ENCODE measurements around the gene IFI27. TPM values are rescaled to one million over a fixed set of nuclear protein-coding genes. Genes with fewer than 3 reads are reported as not detected.
"Not testable (repeated sequence)": the region's sequence is repeated elsewhere in the genome, so short reads cannot be mapped to it uniquely, and the experiment has no call there.

IFI27 gene
- total and polyA plus RNA-seq, 9 of the 15 experiments (the other 6 are each of a cell fraction or from before 2014, with no cell fraction given) = 0.19 to 3.4 (median 1.4) TPM; not detected in 1

DNA sequence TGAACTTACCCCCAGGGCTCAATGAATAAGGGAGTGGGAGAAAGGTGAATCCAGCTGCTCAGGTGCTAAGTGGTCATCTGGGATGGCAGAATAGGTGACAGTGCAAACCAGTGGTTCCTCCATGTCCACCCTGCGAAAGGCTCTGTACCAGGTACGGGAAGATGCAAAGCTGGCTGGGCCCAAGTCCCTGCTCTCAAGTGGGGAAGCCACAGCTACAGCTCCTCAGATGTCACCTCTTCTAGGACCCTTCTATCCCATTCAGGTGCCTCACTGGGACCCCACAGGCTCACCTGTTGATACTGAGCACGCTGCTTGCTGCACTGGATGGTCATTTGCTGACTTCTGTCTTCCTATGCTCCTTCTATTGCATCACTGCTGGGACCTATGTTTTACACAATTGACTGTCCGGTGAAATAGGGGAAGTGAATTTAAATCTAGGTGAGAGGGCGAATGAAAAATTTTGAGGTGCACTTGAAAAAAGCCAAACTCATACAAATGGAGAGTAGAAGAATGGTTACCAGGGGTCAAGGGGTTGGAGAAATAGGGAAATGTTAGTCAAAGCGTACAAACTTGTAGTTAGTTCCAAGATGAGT is 43.3 kb downstream of the IFI27 start:
- CTCF ChIA-PET (ENCODE audit: low intra/inter-chr PET ratio) = no interaction called here

DNA sequence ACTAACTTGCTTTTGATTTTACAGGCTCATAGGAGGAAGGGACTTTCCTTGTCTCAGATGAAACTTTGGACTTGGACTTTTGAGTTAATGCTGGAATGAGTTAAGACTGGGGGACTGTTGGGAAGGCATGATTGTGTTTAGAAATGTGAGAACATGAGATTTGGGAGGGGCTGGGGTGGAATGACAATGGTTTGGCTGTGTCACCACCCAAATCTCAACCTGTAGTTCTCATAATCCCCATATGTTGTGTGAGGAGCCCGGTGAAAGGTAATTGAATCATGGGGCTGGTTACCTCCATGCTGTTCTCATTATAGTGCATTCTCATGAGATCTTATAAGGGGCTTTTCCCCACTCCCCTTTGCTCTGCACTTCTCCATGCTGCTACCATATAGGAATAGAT is 45.6 kb downstream of the IFI27 start:
- in situ Hi-C loops (cut with MboI) = not testable (repeated sequence)

More for the DNA sequence above, 43.3 kb downstream of the IFI27 start:
- TF ChIP-seq HNRNPLL (IDR thresholded peaks at IDR 0.05; ENCODE audit: low read depth, low read length, poor library complexity, severe bottlenecking) (no peak), GTF2A2 (tag; IDR thresholded peaks at IDR 0.05) (no peak), NR3C1 (CRISPR knock-in tag; IDR thresholded peaks at IDR 0.05) (no peak)
- TF ChIP-seq, protein P1, sequence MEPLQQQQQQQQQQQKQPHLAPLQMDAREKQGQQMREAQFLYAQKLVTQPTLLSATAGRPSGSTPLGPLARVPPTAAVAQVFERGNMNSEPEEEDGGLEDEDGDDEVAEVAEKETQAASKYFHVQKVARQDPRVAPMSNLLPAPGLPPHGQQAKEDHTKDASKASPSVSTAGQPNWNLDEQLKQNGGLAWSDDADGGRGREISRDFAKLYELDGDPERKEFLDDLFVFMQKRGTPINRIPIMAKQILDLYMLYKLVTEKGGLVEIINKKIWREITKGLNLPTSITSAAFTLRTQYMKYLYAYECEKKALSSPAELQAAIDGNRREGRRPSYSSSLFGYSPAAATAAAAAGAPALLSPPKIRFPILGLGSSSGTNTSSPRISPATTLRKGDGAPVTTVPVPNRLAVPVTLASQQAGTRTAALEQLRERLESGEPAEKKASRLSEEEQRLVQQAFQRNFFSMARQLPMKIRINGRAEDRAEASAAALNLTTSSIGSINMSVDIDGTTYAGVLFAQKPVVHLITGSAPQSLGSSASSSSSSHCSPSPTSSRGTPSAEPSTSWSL (CRISPR knock-in tag; IDR thresholded peaks at IDR 0.05; ENCODE audit: borderline replicate concordance) = no peak
- TF ChIP-seq, protein P2, sequence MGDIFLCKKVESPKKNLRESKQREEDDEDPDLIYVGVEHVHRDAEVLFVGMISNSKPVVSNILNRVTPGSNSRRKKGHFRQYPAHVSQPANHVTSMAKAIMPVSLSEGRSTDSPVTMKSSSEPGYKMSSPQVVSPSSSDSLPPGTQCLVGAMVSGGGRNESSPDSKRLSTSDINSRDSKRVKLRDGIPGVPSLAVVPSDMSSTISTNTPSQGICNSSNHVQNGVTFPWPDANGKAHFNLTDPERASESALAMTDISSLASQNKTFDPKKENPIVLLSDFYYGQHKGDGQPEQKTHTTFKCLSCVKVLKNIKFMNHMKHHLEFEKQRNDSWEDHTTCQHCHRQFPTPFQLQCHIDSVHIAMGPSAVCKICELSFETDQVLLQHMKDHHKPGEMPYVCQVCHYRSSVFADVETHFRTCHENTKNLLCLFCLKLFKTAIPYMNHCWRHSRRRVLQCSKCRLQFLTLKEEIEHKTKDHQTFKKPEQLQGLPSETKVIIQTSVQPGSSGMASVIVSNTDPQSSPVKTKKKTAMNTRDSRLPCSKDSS (IDR thresholded peaks at IDR 0.05; ENCODE audit: low read depth, partially characterized antibody) = no peak
- H3K4me3 ChIP-seq = no peak overlapping the region
- H3K4me1 ChIP-seq (replicated peaks in 1 of 2; ENCODE audit: control insufficient read depth in 2 of 2, insufficient read depth in 2 of 2, low read length in 2 of 2) = no peaks in the 10 kb centered on the region
- BruUV-seq (replicated peaks) = no TSS peak
- intact Hi-C loops (cut with micrococcal nuclease) = no loop called here
- H3K9me1 ChIP-seq (ENCODE audit: control insufficient read depth, insufficient read depth, low read length) = no peaks in the 10 kb centered on the region
- no peaks in the 10 kb centered on the region for H3K79me2 ChIP-seq (ENCODE audit: control insufficient read depth, insufficient read depth, low read length)
- no peaks in the 10 kb centered on the region for H4K20me1 ChIP-seq (replicated peaks; ENCODE audit: control insufficient read depth, insufficient read depth, low read length)
- H2AFZ ChIP-seq (ENCODE audit: low read depth, low read length) = no peak overlapping the region
- DNase-seq (ENCODE audit: extremely low read depth in 1 of 4, low spot score in 3 of 4) = no peak
- WGBS (ENCODE audit: insufficient coverage, low coverage, missing lambda C conversion rate) = 0% methylated on average over 5 of the region's 6 CpGs
- no peak for FAIRE-seq
- POLR2A ChIA-PET = no interaction called here
- no peak overlapping the region for H3K9ac ChIP-seq (ENCODE audit: insufficient read depth in 1 of 2, low read depth in 2 of 2, low read length in 2 of 2)
- in situ Hi-C loops (cut with MboI) = no loop called here
- no peak overlapping the region for H3K4me2 ChIP-seq (ENCODE audit: insufficient read depth, low read length)
- no peaks in the 10 kb centered on the region for H3K27me3 ChIP-seq (ENCODE audit: control insufficient read depth in 2 of 2, insufficient read depth in 2 of 2, low read length in 2 of 2)
- no peak overlapping the region for H3K27ac ChIP-seq (ENCODE audit: extremely low read depth, low read depth, low read length)
- H3K9me3 ChIP-seq (replicated peaks; ENCODE audit: control insufficient read depth, insufficient read depth, low read depth, low read length) = no peaks in the 10 kb centered on the region
- H3K36me3 ChIP-seq (ENCODE audit: control insufficient read depth, insufficient read depth, low read length) = no peaks in the 10 kb centered on the region
- no peak for ATAC-seq

More for the DNA sequence above, 45.6 kb downstream of the IFI27 start:
- H3K9me1 ChIP-seq (ENCODE audit: control insufficient read depth, insufficient read depth, low read length); H3K9me3 ChIP-seq (replicated peaks; ENCODE audit: control insufficient read depth, insufficient read depth, low read depth, low read length); ATAC-seq; DNase-seq (ENCODE audit: extremely low read depth in 1 of 4, low spot score in 3 of 4); H2AFZ ChIP-seq (ENCODE audit: low read depth, low read length); BruUV-seq (replicated peaks); H3K27me3 ChIP-seq (ENCODE audit: control insufficient read depth in 2 of 2, insufficient read depth in 2 of 2, low read length in 2 of 2); FAIRE-seq; H4K20me1 ChIP-seq (replicated peaks; ENCODE audit: control insufficient read depth, insufficient read depth, low read length); H3K4me3 ChIP-seq; H3K4me2 ChIP-seq (ENCODE audit: insufficient read depth, low read length); H3K4me1 ChIP-seq (replicated peaks in 1 of 2; ENCODE audit: control insufficient read depth in 2 of 2, insufficient read depth in 2 of 2, low read length in 2 of 2); H3K9ac ChIP-seq (ENCODE audit: insufficient read depth in 1 of 2, low read depth in 2 of 2, low read length in 2 of 2); H3K79me2 ChIP-seq (ENCODE audit: control insufficient read depth, insufficient read depth, low read length); H3K27ac ChIP-seq (ENCODE audit: extremely low read depth, low read depth, low read length); H3K36me3 ChIP-seq (ENCODE audit: control insufficient read depth, insufficient read depth, low read length); POLR2A ChIA-PET; CTCF ChIA-PET (ENCODE audit: low intra/inter-chr PET ratio); intact Hi-C loops (cut with micrococcal nuclease): not testable (repeated sequence)
- 8% methylated on average over 1 of the region's 1 CpG for WGBS (ENCODE audit: insufficient coverage, low coverage, missing lambda C conversion rate)
